ENCODE data around the gene UQCC2.

The UQCC2 gene

DNA sequence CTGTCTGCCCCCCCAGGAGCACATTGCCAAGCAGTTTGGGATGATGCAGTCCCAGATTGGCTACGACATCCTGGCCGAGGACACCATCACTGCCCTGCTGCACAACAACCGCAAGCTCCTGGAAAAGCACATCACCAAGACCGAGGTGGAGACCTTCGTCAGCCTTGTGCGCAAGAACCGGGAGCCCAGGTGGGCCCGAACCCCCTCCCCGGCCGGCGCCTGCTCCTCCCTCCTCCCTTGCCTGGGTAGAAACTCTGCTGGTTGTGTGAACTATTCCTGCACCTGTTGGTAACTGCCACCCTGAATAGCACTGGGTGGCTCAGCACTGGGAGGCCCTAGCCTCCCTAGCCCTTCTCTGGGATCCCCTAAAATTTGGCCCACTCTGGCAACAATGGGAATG, 43.7 kb downstream of the UQCC2 start:
- ATAC-seq, result no peak
- TF ChIP-seq PPARA (CRISPR knock-in tag; IDR thresholded peaks at IDR 0.05; ENCODE audit: borderline replicate concordance) (no peak), OSR1 (CRISPR knock-in tag; IDR thresholded peaks at IDR 0.05) (no peak), TCF4 (CRISPR knock-in tag; IDR thresholded peaks at IDR 0.05; ENCODE audit: borderline replicate concordance) (no peak), ZC3H10 (CRISPR knock-in tag; IDR thresholded peaks at IDR 0.05) (no peak)

- TF ChIP-seq PATZ1 (CRISPR knock-in tag; IDR thresholded peaks at IDR 0.05; ENCODE audit: borderline replicate concordance) (no peak), ESRRG (CRISPR knock-in tag; IDR thresholded peaks at IDR 0.05) (no peak), ZNF8 (CRISPR knock-in tag; IDR thresholded peaks at IDR 0.05) (no peak), ZFP3 (CRISPR knock-in tag; IDR thresholded peaks at IDR 0.05) (no peak), CSRNP3 (CRISPR knock-in tag; IDR thresholded peaks at IDR 0.05) (no peak), TOX (CRISPR knock-in tag; IDR thresholded peaks at IDR 0.05; ENCODE audit: borderline replicate concordance) (no peak), PPARA (CRISPR knock-in tag; IDR thresholded peaks at IDR 0.05; ENCODE audit: borderline replicate concordance) (no peak), ARNTL (CRISPR knock-in tag; IDR thresholded peaks at IDR 0.05; ENCODE audit: borderline replicate concordance, low read depth) (no peak), ISL1 (CRISPR knock-in tag; IDR thresholded peaks at IDR 0.05) (no peak)
- ATAC-seq, result no peak
Measured at GRCh38 chr6:33667072-33667471, 44.4 kb downstream of the UQCC2 start.

- ATAC-seq, result no peak
- TF ChIP-seq OSR1 (CRISPR knock-in tag; IDR thresholded peaks at IDR 0.05), result no peak
- TF ChIP-seq CSDC2 (CRISPR knock-in tag; IDR thresholded peaks at IDR 0.05), result no peak
- no peak for TF ChIP-seq ZC3H10 (CRISPR knock-in tag; IDR thresholded peaks at IDR 0.05)
- TF ChIP-seq ZFP30 (CRISPR knock-in tag; IDR thresholded peaks at IDR 0.05), result no peak
- no peak for TF ChIP-seq TCF4 (CRISPR knock-in tag; IDR thresholded peaks at IDR 0.05; ENCODE audit: borderline replicate concordance)
- no peak for TF ChIP-seq PPARA (CRISPR knock-in tag; IDR thresholded peaks at IDR 0.05; ENCODE audit: borderline replicate concordance)
- TF ChIP-seq BACH2 (CRISPR knock-in tag; IDR thresholded peaks at IDR 0.05; ENCODE audit: borderline replicate concordance), result no peak
- no peak for TF ChIP-seq ZFP3 (CRISPR knock-in tag; IDR thresholded peaks at IDR 0.05)
- TF ChIP-seq TOX (CRISPR knock-in tag; IDR thresholded peaks at IDR 0.05; ENCODE audit: borderline replicate concordance), result no peak
- TF ChIP-seq PATZ1 (CRISPR knock-in tag; IDR thresholded peaks at IDR 0.05; ENCODE audit: borderline replicate concordance), result no peak
Measured at GRCh38 chr6:33665957-33666356, 45.5 kb downstream of the UQCC2 start.

GRCh38 chr6:33664506-33665057, 46.9 kb downstream of the UQCC2 start:
- ATAC-seq, result no peak
- TF ChIP-seq ZFP30 (CRISPR knock-in tag; IDR thresholded peaks at IDR 0.05), result no peak
- TF ChIP-seq ZNF70 (CRISPR knock-in tag; IDR thresholded peaks at IDR 0.05), result no peak
- TF ChIP-seq ARNTL (CRISPR knock-in tag; IDR thresholded peaks at IDR 0.05; ENCODE audit: borderline replicate concordance, low read depth), result no peak
- TF ChIP-seq CSRNP3 (CRISPR knock-in tag; IDR thresholded peaks at IDR 0.05), result no peak
- TF ChIP-seq ZNF8 (CRISPR knock-in tag; IDR thresholded peaks at IDR 0.05), result no peak
- TF ChIP-seq OSR1 (CRISPR knock-in tag; IDR thresholded peaks at IDR 0.05), result no peak
- no peak for TF ChIP-seq ZNF565 (CRISPR knock-in tag; conservative IDR thresholded peaks at IDR 0.05; ENCODE audit: low read depth)
- TF ChIP-seq ISL1 (CRISPR knock-in tag; IDR thresholded peaks at IDR 0.05), result no peak
- TF ChIP-seq RARB (CRISPR knock-in tag; IDR thresholded peaks at IDR 0.05), result no peak
- TF ChIP-seq TSHZ2 (CRISPR knock-in tag; IDR thresholded peaks at IDR 0.05), result no peak
- no peak for TF ChIP-seq CSDC2 (CRISPR knock-in tag; IDR thresholded peaks at IDR 0.05)
- TF ChIP-seq GLIS3 (CRISPR knock-in tag; IDR thresholded peaks at IDR 0.05), result no peak
- TF ChIP-seq PATZ1 (CRISPR knock-in tag; IDR thresholded peaks at IDR 0.05; ENCODE audit: borderline replicate concordance), result no peak
- no peak for TF ChIP-seq CREB5 (CRISPR knock-in tag; IDR thresholded peaks at IDR 0.05; ENCODE audit: low read depth)
- no peak for TF ChIP-seq TCF4 (CRISPR knock-in tag; IDR thresholded peaks at IDR 0.05; ENCODE audit: borderline replicate concordance)
- TF ChIP-seq SNAI2 (CRISPR knock-in tag; IDR thresholded peaks at IDR 0.05), result no peak
- TF ChIP-seq BACH2 (CRISPR knock-in tag; IDR thresholded peaks at IDR 0.05; ENCODE audit: borderline replicate concordance), result no peak
- TF ChIP-seq ESRRG (CRISPR knock-in tag; IDR thresholded peaks at IDR 0.05), result no peak
